ENCODE data around the gene PITX3. TPM values are rescaled to one million over a fixed set of nuclear protein-coding genes. Genes with fewer than 3 reads are reported as not detected.

PITX3 gene
- total and polyA plus RNA-seq, 4 donors, result not detected

GRCh38 chr10:102185272-102185671 is 56.0 kb downstream of the PITX3 start:
- no peak for TF ChIP-seq ZBTB33 (IDR thresholded peaks at IDR 0.05)
- no peak for TF ChIP-seq MAX (IDR thresholded peaks at IDR 0.05)
- TF ChIP-seq SP1 (IDR thresholded peaks at IDR 0.05), result no peak
- no peak for TF ChIP-seq HNF4A (conservative IDR thresholded peaks at IDR 0.05)
- no peak for TF ChIP-seq FOXA1 (IDR thresholded peaks at IDR 0.05)
- no peak for TF ChIP-seq RXRA (IDR thresholded peaks at IDR 0.05)
- TF ChIP-seq TAF1 (conservative IDR thresholded peaks at IDR 0.05), result no peak
- no peak overlapping the region for H3K27ac ChIP-seq (ENCODE audit: low read depth in 1 of 2, low read length in 2 of 2)
- no peaks in the 10 kb centered on the region for H3K27me3 ChIP-seq (ENCODE audit: control insufficient read depth in 4 of 4, insufficient read depth in 4 of 4, low read length in 3 of 4)
- no peak for DNase-seq (ENCODE audit: low spot score)
- no peak overlapping the region for H3K4me3 ChIP-seq (ENCODE audit: low read depth in 1 of 3, low read length in 3 of 3)
- no peaks in the 10 kb centered on the region for H3K9me3 ChIP-seq (ENCODE audit: control insufficient read depth in 4 of 4, low read length in 3 of 4)
- H3K4me1 ChIP-seq (ENCODE audit: control insufficient read depth in 4 of 4, insufficient read depth in 4 of 4, low read length in 3 of 4), result peaks cover 0 to 6% (median 3%) of the 10 kb centered on the region in 4 donors
- H3K36me3 ChIP-seq (ENCODE audit: control insufficient read depth in 4 of 4, insufficient read depth in 3 of 4, low read depth in 1 of 4, low read length in 3 of 4), result no peaks in the 10 kb centered on the region
- H3K9ac ChIP-seq (ENCODE audit: low read depth in 1 of 2, low read length in 2 of 2), result no peak overlapping the region
- WGBS, result 72% methylated on average over 2 of the region's 2 CpGs

GRCh38 chr10:102184606-102185005 is 56.7 kb downstream of the PITX3 start:
- H3K27me3 ChIP-seq (ENCODE audit: control insufficient read depth in 4 of 4, insufficient read depth in 4 of 4, low read length in 3 of 4), result no peaks in the 10 kb centered on the region
- no peak overlapping the region for H3K4me3 ChIP-seq (ENCODE audit: low read depth in 1 of 3, low read length in 3 of 3)
- peaks cover 0 to 6% (median 2%) of the 10 kb centered on the region in 4 donors for H3K4me1 ChIP-seq (ENCODE audit: control insufficient read depth in 4 of 4, insufficient read depth in 4 of 4, low read length in 3 of 4)
- no peak overlapping the region for H3K9ac ChIP-seq (ENCODE audit: low read depth in 1 of 2, low read length in 2 of 2)
- no peak for TF ChIP-seq EGR1 (IDR thresholded peaks at IDR 0.05; ENCODE audit: low read depth in 2 of 2)
- no peak for TF ChIP-seq SP1 (IDR thresholded peaks at IDR 0.05)
- no peak for TF ChIP-seq FOXA1 (IDR thresholded peaks at IDR 0.05)
- no peak for TF ChIP-seq RXRA (IDR thresholded peaks at IDR 0.05)
- TF ChIP-seq YY1 (IDR thresholded peaks at IDR 0.05), result no peak
- TF ChIP-seq FOXA2 (IDR thresholded peaks at IDR 0.05), result no peak
- TF ChIP-seq RAD21 (IDR thresholded peaks at IDR 0.05), result no peak
- no peak for TF ChIP-seq MAX (IDR thresholded peaks at IDR 0.05)
- no peak for TF ChIP-seq REST (IDR thresholded peaks at IDR 0.05)
- no peak for TF ChIP-seq ZBTB33 (IDR thresholded peaks at IDR 0.05)
- TF ChIP-seq HNF4G (IDR thresholded peaks at IDR 0.05), result no peak
- TF ChIP-seq NR2F2 (IDR thresholded peaks at IDR 0.05), result no peak
- H3K36me3 ChIP-seq (ENCODE audit: control insufficient read depth in 4 of 4, insufficient read depth in 3 of 4, low read depth in 1 of 4, low read length in 3 of 4), result no peaks in the 10 kb centered on the region
- H3K9me3 ChIP-seq (ENCODE audit: control insufficient read depth in 4 of 4, low read length in 3 of 4), result no peaks in the 10 kb centered on the region
- no peak for DNase-seq (ENCODE audit: low spot score)
- H3K27ac ChIP-seq (ENCODE audit: low read depth in 1 of 2, low read length in 2 of 2), result no peak overlapping the region
- WGBS, result 87% methylated on average over 2 of the region's 2 CpGs

Other genes with a start within 250 kb of the PITX3 start
- 10 to 100 TPM in 1 of 2 donors, 1 to 10 TPM in 1; 8.7 to 14.9 TPM for gene ARMH3, start 185.3 kb downstream of the PITX3 start, total RNA-seq
- gene ARMH3, start 185.3 kb downstream of the PITX3 start, polyA plus RNA-seq, result 1 to 10 TPM; 5.3 to 9.6 TPM
- gene HPS6, start 176.2 kb downstream of the PITX3 start, total RNA-seq, result 10 to 100 TPM; 11.8 to 13.7 TPM
- gene HPS6, start 176.2 kb downstream of the PITX3 start, polyA plus RNA-seq, result 1 to 10 TPM; 2.5 to 8.2 TPM
- 10 to 100 TPM; 11.9 to 51.9 TPM for gene LDB1, start 121.1 kb downstream of the PITX3 start, total RNA-seq
- gene LDB1, start 121.1 kb downstream of the PITX3 start, polyA plus RNA-seq, result 1 to 10 TPM; 2.4 to 8.6 TPM
- gene PPRC1, start 108.5 kb downstream of the PITX3 start, total RNA-seq, result 1 to 10 TPM; 7.5 to 9.9 TPM
- 10 to 100 TPM in 1 of 2 donors, 1 to 10 TPM in 1; 4.9 to 10.1 TPM for gene PPRC1, start 108.5 kb downstream of the PITX3 start, polyA plus RNA-seq
- 10 to 100 TPM; 16.9 to 23.8 TPM for gene NOLC1, start 89.1 kb downstream of the PITX3 start, total RNA-seq
- 10 to 100 TPM; 11.6 to 26.3 TPM for gene NOLC1, start 89.1 kb downstream of the PITX3 start, polyA plus RNA-seq
- under 1 TPM in 1 of 2 donors, not detected in 1; 0.42 TPM for gene ELOVL3, start 15.2 kb downstream of the PITX3 start, total RNA-seq
- gene ELOVL3, start 15.2 kb downstream of the PITX3 start, polyA plus RNA-seq, result not detected
- 10 to 100 TPM; 19.2 to 27.2 TPM for gene GBF1, start 4.0 kb upstream of the PITX3 start, total RNA-seq
- gene GBF1, start 4.0 kb upstream of the PITX3 start, polyA plus RNA-seq, result 10 to 100 TPM in 1 of 2 donors, 1 to 10 TPM in 1; 6.0 to 11.2 TPM
- gene NFKB2, start 154.2 kb upstream of the PITX3 start, total RNA-seq, result 1 to 10 TPM; 7.1 to 8.5 TPM
- gene NFKB2, start 154.2 kb upstream of the PITX3 start, polyA plus RNA-seq, result 1 to 10 TPM; 1.8 to 7.2 TPM
- under 1 TPM; 0.56 to 0.59 TPM for gene PSD, start 177.3 kb upstream of the PITX3 start, total RNA-seq
- 1 to 10 TPM in 1 of 2 donors, under 1 TPM in 1; 0.84 to 1.3 TPM for gene PSD, start 177.3 kb upstream of the PITX3 start, polyA plus RNA-seq
- 1 to 10 TPM; 4.4 to 5.8 TPM for gene FBXL15, start 179.3 kb upstream of the PITX3 start, total RNA-seq
- gene FBXL15, start 179.3 kb upstream of the PITX3 start, polyA plus RNA-seq, result 10 to 100 TPM; 14.3 to 14.4 TPM
- gene CUEDC2, start 191.1 kb upstream of the PITX3 start, total RNA-seq, result 10 to 100 TPM; 14.4 to 14.6 TPM
- gene CUEDC2, start 191.1 kb upstream of the PITX3 start, polyA plus RNA-seq, result 10 to 100 TPM; 33.6 to 36.1 TPM
- under 1 TPM in 1 of 2 donors, not detected in 1; 0.09 TPM for gene C10orf95, start 210.0 kb upstream of the PITX3 start, total RNA-seq
- gene C10orf95, start 210.0 kb upstream of the PITX3 start, polyA plus RNA-seq, result under 1 TPM in 1 of 2 donors, not detected in 1; 0.24 TPM

Measured in liver (tissue), 9 donors.